HFF-Myc (cell line): ENCODE measurements around the gene SKP2.

ENCODE experiments used
- DNase-seq: peaks from one replicate; pipeline ENCODE4 v3.0.0-alpha.2; 2011; ENCODE audit warnings: low read depth; ENCODE audit errors: extremely low read depth
- H3K4me3 ChIP-seq: replicated peaks from 2 replicates; pipeline ENCODE4 v1.5.1; 2011; ENCODE audit warnings: low read depth, mild to moderate bottlenecking, control low read depth, low read length
- CTCF ChIP-seq: IDR thresholded peaks from 2 replicates; pipeline ENCODE4 v1.5.1; 2012; ENCODE audit warnings: mild to moderate bottlenecking, low read depth, low read length, control low read depth; ENCODE audit errors: missing control alignments

The SKP2 gene

GRCh38 chr5:36199620-36200019 lies 47.7 kb downstream of the SKP2 start:
- DNase-seq, result no peak
- TF ChIP-seq CTCF, result no peak
- H3K4me3 ChIP-seq, result no peak overlapping the region

GRCh38 chr5:36200513-36200912 lies 48.6 kb downstream of the SKP2 start:
- TF ChIP-seq CTCF, result no peak
- H3K4me3 ChIP-seq, result no peak overlapping the region
- no peak for DNase-seq

GRCh38 chr5:36202521-36202961 lies 50.6 kb downstream of the SKP2 start:
- no peak overlapping the region for H3K4me3 ChIP-seq
- TF ChIP-seq CTCF, result no peak
- no peak for DNase-seq

DNA sequence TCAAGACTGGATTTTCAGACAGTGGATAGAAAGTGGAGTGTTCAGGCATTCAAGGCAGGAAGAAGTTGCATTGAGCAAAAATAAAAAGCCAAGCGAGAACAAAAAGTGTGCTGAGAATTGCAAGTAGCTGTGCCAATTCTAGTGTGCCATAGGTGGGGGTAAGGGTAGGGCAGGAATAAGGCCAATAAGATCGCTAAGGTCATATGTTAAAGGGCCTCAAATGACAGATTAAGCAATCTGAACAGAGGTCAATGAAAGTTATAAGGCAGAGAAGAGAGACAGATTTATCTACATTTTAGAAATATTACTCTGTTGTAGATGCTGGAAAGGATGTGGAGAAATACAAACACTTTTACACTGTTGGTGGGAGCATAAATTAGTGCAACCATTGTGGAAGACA lies 53.4 kb downstream of the SKP2 start:
- no peak overlapping the region for H3K4me3 ChIP-seq
- DNase-seq, result no peak
- no peak for TF ChIP-seq CTCF

DNA sequence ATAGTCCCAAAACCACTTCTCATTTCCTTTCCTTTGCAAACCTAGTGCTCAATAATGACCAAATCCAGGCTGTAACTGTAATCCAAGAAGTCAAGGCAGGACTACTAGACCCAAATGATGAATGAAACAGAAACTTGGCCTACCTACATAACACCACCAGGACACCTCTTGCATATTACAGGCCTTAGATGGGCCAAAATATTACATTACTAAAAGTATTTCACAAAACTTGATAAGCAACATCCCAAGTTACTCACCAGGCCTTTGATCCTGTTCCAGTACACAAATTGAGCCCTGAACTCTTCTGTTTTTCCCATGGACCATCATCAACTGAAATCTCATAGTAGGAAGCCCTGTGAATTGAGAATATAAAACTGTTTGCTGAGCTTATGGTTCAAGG lies 55.0 kb downstream of the SKP2 start:
- no peak for TF ChIP-seq CTCF
- H3K4me3 ChIP-seq, result no peak overlapping the region
- DNase-seq, result no peak

GRCh38 chr5:36208786-36209185 lies 56.9 kb downstream of the SKP2 start:
- TF ChIP-seq CTCF, result no peak
- no peak overlapping the region for H3K4me3 ChIP-seq
- DNase-seq, result no peak

DNA sequence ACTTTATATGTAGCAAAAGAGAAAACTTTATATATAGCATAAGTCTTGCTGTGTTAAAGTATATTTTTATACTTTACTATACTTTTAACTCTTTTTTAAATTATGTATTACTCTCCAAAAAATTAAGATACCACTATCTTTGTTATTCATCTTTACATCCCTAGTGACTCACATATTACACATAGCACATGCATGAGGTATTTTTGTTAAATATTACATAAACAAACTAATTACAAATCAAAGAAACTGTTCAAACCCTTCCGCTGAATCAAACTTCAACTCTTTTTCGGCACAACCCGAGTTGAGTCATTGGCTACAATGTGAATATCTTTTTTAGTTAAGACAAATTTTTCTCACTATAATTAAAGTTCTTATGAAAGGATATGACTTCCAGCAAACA lies 57.8 kb downstream of the SKP2 start:
- H3K4me3 ChIP-seq, result no peak overlapping the region
- DNase-seq, result no peak
- no peak for TF ChIP-seq CTCF
